Esophagus muscularis mucosa (tissue), 3 donors: Measurements from ENCODE around the gene WDFY3.

Experiments
- POLR2A ChIP-seq: fragments of 450-650 bp; IDR thresholded peaks from one replicate; pipeline ENCODE4 v1.6.1; 2017; ENCODE audit warnings: antibody characterized with exemption, moderate library complexity, mild to moderate bottlenecking, low read depth
- POLR2AphosphoS5 ChIP-seq, 2 donors: sonication (generic); formaldehyde crosslinking; IDR thresholded peaks; one replicate each; pipeline ENCODE4 v1.6.1; 2017; ENCODE audit warnings: antibody characterized with exemption in 2 of 2
- TF ChIP-seq, protein P1 (sequence below), 3 experiments: fragments of 200-600 bp in 2 of 3; fragments of 450-650 bp in 1 of 3; sonication (generic) in 2 of 3; IDR thresholded peaks; one replicate each; pipeline ENCODE4 v1.5.1; 2017 to 2019; ENCODE audit warnings: antibody characterized with exemption in 3 of 3, mild to moderate bottlenecking in 2 of 3, moderate library complexity in 1 of 3

DNA sequence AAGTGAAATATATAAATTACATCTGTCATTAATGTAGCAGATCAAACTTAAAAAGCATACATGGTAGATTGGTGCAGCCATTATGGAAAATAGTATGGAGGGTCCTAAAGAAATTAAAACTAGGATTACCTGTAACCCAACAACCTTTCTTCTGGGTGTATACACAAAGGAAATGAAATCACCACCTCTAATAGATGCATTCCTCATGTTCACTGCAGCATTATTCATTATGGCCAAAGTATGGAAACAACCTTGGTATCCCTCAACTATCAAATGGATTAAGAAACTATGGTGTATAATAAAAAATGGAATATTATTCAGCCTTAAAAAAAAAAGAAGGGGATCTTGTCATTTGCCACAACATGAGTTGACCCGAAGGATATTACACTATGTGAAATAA is 13.7 kb downstream of the WDFY3 start:
- no peak for TF ChIP-seq POLR2A
- TF ChIP-seq POLR2AphosphoS5 (IDR thresholded peaks at IDR 0.05) = no peak
- TF ChIP-seq, protein P1, sequence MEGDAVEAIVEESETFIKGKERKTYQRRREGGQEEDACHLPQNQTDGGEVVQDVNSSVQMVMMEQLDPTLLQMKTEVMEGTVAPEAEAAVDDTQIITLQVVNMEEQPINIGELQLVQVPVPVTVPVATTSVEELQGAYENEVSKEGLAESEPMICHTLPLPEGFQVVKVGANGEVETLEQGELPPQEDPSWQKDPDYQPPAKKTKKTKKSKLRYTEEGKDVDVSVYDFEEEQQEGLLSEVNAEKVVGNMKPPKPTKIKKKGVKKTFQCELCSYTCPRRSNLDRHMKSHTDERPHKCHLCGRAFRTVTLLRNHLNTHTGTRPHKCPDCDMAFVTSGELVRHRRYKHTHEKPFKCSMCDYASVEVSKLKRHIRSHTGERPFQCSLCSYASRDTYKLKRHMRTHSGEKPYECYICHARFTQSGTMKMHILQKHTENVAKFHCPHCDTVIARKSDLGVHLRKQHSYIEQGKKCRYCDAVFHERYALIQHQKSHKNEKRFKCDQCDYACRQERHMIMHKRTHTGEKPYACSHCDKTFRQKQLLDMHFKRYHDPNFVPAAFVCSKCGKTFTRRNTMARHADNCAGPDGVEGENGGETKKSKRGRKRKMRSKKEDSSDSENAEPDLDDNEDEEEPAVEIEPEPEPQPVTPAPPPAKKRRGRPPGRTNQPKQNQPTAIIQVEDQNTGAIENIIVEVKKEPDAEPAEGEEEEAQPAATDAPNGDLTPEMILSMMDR (IDR thresholded peaks at IDR 0.05) = no peak
